GM13977 (cell line): Measurements from ENCODE around the gene PKD1L1.

Experiments
- DNase-seq: peaks from one replicate; pipeline ENCODE4 v3.0.0; 2012; ENCODE audit warnings: low spot score
- CTCF ChIP-seq: IDR thresholded peaks from 2 replicates; pipeline ENCODE4 v1.5.1; 2012; ENCODE audit warnings: mild to moderate bottlenecking, control low read depth; ENCODE audit not compliant: insufficient read depth; ENCODE audit errors: extremely low read depth, missing control alignments
- in situ Hi-C: fragments of 300-500 bp; cut with MboI; formaldehyde crosslinking; loops from one replicate; pipeline ENCODE4 v1.12.0; 2022; ENCODE audit warnings: low sequenced_read_pairs, low pct_unique_long_range_greater_than_20kb, mixed read lengths, inconsistent platforms; ENCODE audit not compliant: unreplicated experiment

Gene PKD1L1

DNA sequence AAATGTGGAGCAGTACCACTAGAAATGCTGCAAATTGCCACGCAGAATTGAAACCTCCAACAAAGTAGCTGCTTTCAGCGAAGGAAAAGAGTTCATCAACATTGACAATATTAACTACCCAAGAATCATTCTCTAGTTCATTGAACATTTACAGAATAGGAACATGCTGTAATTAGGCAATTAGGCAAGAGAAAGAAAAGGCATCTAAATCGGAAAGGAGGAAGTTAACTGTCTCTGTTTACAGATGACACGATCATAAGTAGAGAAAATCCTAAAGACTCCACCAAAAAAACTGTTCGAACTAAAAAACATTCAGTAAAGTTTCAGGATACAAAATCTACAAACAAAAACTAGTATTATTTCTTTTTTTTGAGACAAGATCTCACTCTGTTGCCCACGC lies 8.9 kb upstream of the PKD1L1 start:
- TF ChIP-seq CTCF: no peak
- in situ Hi-C loops: loop anchor here (10.0 kb wide), 1 partner anchor 158 kb away; no protein-coding TSS in a partner anchor
- no peak for DNase-seq

DNA sequence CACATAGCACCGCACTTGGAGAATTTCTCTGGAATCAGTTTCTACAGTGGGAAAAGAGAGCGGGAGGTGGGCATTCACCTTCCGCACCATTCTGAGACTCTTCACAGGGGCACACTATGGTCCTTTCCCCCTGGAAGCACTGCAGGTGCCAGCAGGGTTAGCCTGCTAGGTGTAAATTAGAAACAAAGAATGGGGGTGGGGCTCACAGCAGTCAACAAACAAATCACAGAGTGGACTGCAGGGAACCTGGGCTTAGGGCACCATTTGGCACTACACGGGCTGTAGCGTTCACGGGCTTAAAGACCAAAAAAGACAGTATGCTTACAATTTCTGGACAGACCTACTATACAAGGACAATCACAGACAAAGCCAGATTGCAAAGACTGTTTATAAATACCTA lies 8.0 kb upstream of the PKD1L1 start:
- in situ Hi-C loops: loop anchor here (10.0 kb wide), 1 partner anchor 159 kb away; no protein-coding TSS in a partner anchor
- TF ChIP-seq CTCF: no peak
- no peak for DNase-seq

- DNase-seq: peak; percentile 59
- in situ Hi-C loops: loop anchor here (10.0 kb wide), 1 partner anchor 160 kb away; no protein-coding TSS in a partner anchor
- TF ChIP-seq CTCF: no peak
Measured at GRCh38 chr7:47954231-47954911, 6.1 kb upstream of the PKD1L1 start.

GRCh38 chr7:47953822-47954221 lies 5.6 kb upstream of the PKD1L1 start:
- peak; percentile 78 for DNase-seq
- TF ChIP-seq CTCF: no peak
- in situ Hi-C loops: loop anchor here (10.0 kb wide), 1 partner anchor 161 kb away; no protein-coding TSS in a partner anchor

GRCh38 chr7:47952224-47952623 lies 4.0 kb upstream of the PKD1L1 start:
- DNase-seq: no peak
- in situ Hi-C loops: loop anchor here (10.0 kb wide), 1 partner anchor 163 kb away; no protein-coding TSS in a partner anchor
- no peak for TF ChIP-seq CTCF

DNA sequence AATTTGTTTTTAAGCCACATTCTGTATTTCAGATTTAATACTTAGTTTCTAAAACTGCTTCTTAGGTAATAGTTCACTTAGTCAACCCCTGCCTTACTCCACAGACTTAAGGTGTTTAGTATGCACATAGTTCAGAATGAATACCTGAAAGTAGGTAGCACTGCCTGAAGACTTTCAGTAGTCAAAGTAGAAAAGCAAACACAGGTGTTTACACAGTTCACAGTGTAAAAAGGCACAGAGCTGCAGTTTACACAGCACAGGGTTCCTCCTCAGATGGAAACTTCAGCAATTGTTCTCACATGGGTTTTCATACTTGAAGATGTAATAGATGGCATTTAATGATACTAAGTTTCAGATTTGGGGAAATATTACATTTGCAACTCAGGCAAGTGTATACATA lies 3.1 kb upstream of the PKD1L1 start:
- no peak for DNase-seq
- TF ChIP-seq CTCF: no peak
- in situ Hi-C loops: loop anchor here (10.0 kb wide), 1 partner anchor 163 kb away; no protein-coding TSS in a partner anchor
